ENCODE data around the gene PCDHB9. TPM values are rescaled to one million over a fixed set of nuclear protein-coding genes. Genes with fewer than 3 reads are reported as not detected.
"Not testable (repeated sequence)": the region's sequence is repeated elsewhere in the genome, so short reads cannot be mapped to it uniquely, and the experiment has no call there.

The PCDHB9 gene
- total and polyA plus RNA-seq, 9 of the 15 experiments (the other 6 are each of a cell fraction or from before 2014, with no cell fraction given): not detected

- DNase-seq (ENCODE audit: extremely low read depth in 1 of 4, low spot score in 3 of 4); H2AFZ ChIP-seq (ENCODE audit: low read depth, low read length); CTCF ChIA-PET (ENCODE audit: low intra/inter-chr PET ratio); FAIRE-seq; H3K4me3 ChIP-seq; H3K4me2 ChIP-seq (ENCODE audit: insufficient read depth, low read length); H3K9ac ChIP-seq (ENCODE audit: insufficient read depth in 1 of 2, low read depth in 2 of 2, low read length in 2 of 2); H3K4me1 ChIP-seq (replicated peaks in 1 of 2; ENCODE audit: control insufficient read depth in 2 of 2, insufficient read depth in 2 of 2, low read length in 2 of 2); ATAC-seq; H3K36me3 ChIP-seq (ENCODE audit: control insufficient read depth, insufficient read depth, low read length); H3K9me3 ChIP-seq (replicated peaks; ENCODE audit: control insufficient read depth, insufficient read depth, low read depth, low read length); BruUV-seq (replicated peaks); H4K20me1 ChIP-seq (replicated peaks; ENCODE audit: control insufficient read depth, insufficient read depth, low read length); H3K79me2 ChIP-seq (ENCODE audit: control insufficient read depth, insufficient read depth, low read length); H3K9me1 ChIP-seq (ENCODE audit: control insufficient read depth, insufficient read depth, low read length); POLR2A ChIA-PET; H3K27ac ChIP-seq (ENCODE audit: extremely low read depth, low read depth, low read length): not testable (repeated sequence)
- intact Hi-C loops (cut with micrococcal nuclease): loop anchor here (10.0 kb wide), 1 partner anchor 279 kb away; no protein-coding TSS in a partner anchor
- peaks cover 2 to 14% of the 10 kb centered on the region in 2 experiments; a peak in 2 of 5 replicates for H3K27me3 ChIP-seq (ENCODE audit: control insufficient read depth in 2 of 2, insufficient read depth in 2 of 2, low read length in 2 of 2)
- in situ Hi-C loops (cut with MboI): loop anchor here (10.0 kb wide), 1 partner anchor 329 kb away; no protein-coding TSS in a partner anchor
- 13% methylated on average over 36 of the region's 40 CpGs for WGBS (ENCODE audit: insufficient coverage, low coverage, missing lambda C conversion rate)
These were observed 49.0 kb downstream of the PCDHB9 start for GRCh38 chr5:141235922-141236321.

GRCh38 chr5:141236516-141237313, 49.8 kb downstream of the PCDHB9 start:
- DNase-seq (ENCODE audit: extremely low read depth in 1 of 4, low spot score in 3 of 4) (no peak), ATAC-seq (no peak), FAIRE-seq (no peak)
- Histone ChIP-seq H2AFZ (ENCODE audit: low read depth, low read length) (no peak overlapping the region), H3K4me3 (no peak overlapping the region), H3K9me1 (ENCODE audit: control insufficient read depth, insufficient read depth, low read length) (no peaks in the 10 kb centered on the region), H3K79me2 (ENCODE audit: control insufficient read depth, insufficient read depth, low read length) (no peaks in the 10 kb centered on the region), H3K4me1 (replicated peaks in 1 of 2; ENCODE audit: control insufficient read depth in 2 of 2, insufficient read depth in 2 of 2, low read length in 2 of 2) (peaks cover 0 to 12% of the 10 kb centered on the region in 2 experiments; a peak in 1 of 5 replicates), H4K20me1 (replicated peaks; ENCODE audit: control insufficient read depth, insufficient read depth, low read length) (no peaks in the 10 kb centered on the region), H3K36me3 (ENCODE audit: control insufficient read depth, insufficient read depth, low read length) (no peaks in the 10 kb centered on the region), H3K4me2 (ENCODE audit: insufficient read depth, low read length) (no peak overlapping the region), H3K9ac (ENCODE audit: insufficient read depth in 1 of 2, low read depth in 2 of 2, low read length in 2 of 2) (no peak overlapping the region), H3K27me3 (ENCODE audit: control insufficient read depth in 2 of 2, insufficient read depth in 2 of 2, low read length in 2 of 2) (peaks cover 2 to 22% of the 10 kb centered on the region in 2 experiments; a peak in 2 of 5 replicates), H3K27ac (ENCODE audit: extremely low read depth, low read depth, low read length) (no peak overlapping the region), H3K9me3 (replicated peaks; ENCODE audit: control insufficient read depth, insufficient read depth, low read depth, low read length) (no peaks in the 10 kb centered on the region)
- in situ Hi-C loops (cut with MboI): loop anchor here (10.0 kb wide), 1 partner anchor 328 kb away; no protein-coding TSS in a partner anchor
- CTCF ChIA-PET (ENCODE audit: low intra/inter-chr PET ratio): no interaction called here
- TF ChIP-seq MAFG (tag; conservative IDR thresholded peaks at IDR 0.05) (peak; percentile 62), CTCF (IDR thresholded peaks at IDR 0.05 in 2 of 3, conservative IDR thresholded peaks at IDR 0.05 in 1 of 3; ENCODE audit: insufficient read depth in 2 of 3, low read depth in 1 of 3, low read length in 3 of 3) (no peak), NRF1 (conservative IDR thresholded peaks at IDR 0.05 in 1 of 2, IDR thresholded peaks at IDR 0.05 in 1 of 2) (no peak), MAFF (IDR thresholded peaks at IDR 0.05; ENCODE audit: low read length) (peak; percentile 49; the same call in 1 of the 2 replicates), AFF4 (CRISPR knock-in tag; IDR thresholded peaks at IDR 0.05) (no peak), MAFK (IDR thresholded peaks at IDR 0.05; ENCODE audit: low read length) (peak; percentile 23; the same call in 1 of the 2 replicates), NFE2 (IDR thresholded peaks at IDR 0.05; ENCODE audit: low read depth) (peak; percentile 33; the same call in 1 of the 2 replicates)
- no TSS peak for BruUV-seq (replicated peaks)
- POLR2A ChIA-PET: no interaction called here
- WGBS (ENCODE audit: insufficient coverage, low coverage, missing lambda C conversion rate): 5% methylated on average over 32 of the region's 32 CpGs
- intact Hi-C loops (cut with micrococcal nuclease): loop anchor here (10.0 kb wide), 1 partner anchor 278 kb away; no protein-coding TSS in a partner anchor
